ENCODE results near the gene STOML3.
"Not testable (repeated sequence)": the region's sequence is repeated elsewhere in the genome, so short reads cannot be mapped to it uniquely, and the experiment has no call there.

The STOML3 gene

DNA sequence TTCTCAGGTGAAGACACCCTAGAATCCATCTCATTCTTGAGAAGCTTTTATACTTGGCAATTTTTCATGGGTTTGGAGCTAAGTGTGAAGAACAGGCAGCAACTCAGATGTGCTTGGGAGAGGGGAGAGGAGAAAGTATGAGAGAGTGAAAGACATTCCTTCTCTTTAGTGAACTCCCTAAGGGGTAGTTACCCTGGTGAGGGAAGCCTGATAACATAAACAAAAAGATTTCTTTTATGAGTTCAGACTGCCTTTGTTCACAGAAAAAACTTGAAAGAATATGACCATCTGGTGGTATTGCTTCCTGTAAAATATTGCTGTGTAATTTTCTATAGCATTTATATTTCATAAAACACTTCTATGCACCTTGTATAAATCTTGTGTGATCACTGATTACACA is at the start of gene STOML3:
TSS of gene STOML3 (minus strand) at position 139 of the 400 bp plus-strand sequence. CDS start at position 29, 110 bp downstream.
- no peak for DNase-seq

DNA sequence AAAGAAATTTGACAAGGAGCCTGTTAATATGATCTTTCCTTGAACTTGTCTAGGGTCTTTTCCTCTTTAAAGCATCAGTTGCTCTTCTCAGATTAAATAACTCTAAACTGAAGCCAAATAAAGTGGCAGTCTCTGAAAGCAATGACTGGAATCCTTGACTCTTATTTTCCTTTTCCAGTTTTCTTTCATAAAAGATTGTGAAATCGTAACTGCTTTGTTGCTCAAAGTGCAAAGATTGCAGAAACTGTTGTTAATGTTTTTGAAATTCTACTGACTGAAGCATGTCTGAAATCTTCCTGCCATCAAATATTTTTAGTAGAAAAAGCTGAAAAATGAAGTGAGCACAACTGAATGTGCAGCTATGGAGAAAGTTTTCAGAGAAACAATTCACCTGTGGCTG is 49.6 kb upstream of the STOML3 start:
- DNase-seq: no peak

DNA sequence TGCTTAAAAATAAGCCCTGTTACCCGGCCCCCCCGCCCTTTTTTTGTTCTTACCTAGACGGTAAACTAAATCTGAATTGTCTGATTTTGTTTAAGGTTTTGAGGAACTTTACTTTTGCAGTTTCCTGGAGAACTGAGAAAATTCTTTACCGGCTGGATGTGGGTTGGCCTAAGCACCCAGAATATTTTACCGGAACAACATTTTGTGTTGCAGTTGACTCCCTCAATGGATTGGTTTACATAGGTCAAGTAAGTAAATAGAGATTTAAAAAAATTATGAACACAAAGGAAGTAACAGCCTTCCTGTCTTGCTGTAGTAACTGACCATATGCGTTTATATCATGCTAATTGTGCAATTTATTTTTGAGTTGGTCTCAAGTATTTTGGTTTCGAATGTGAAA is 48.4 kb upstream of the STOML3 start:
- no peak for DNase-seq

GRCh38 chr13:39038569-39039030 is 48.0 kb upstream of the STOML3 start:
- no peak for DNase-seq

- DNase-seq: peak; percentile 59
These were observed 47.4 kb upstream of the STOML3 start, which contains the start of the genes NHLRC3 and PROSER1 for GRCh38 chr13:39037880-39038568. TSS of gene NHLRC3 (plus strand) at chr13:39038456. CDS start at chr13:39038640, 184 bp downstream. TSS of gene PROSER1 (minus strand) at chr13:39038089. CDS start at chr13:39037242, 847 bp downstream.

- DNase-seq: no peak
These were observed 46.8 kb upstream of the STOML3 start for GRCh38 chr13:39037410-39037879.

- DNase-seq: no peak
These were observed 45.6 kb upstream of the STOML3 start for GRCh38 chr13:39036212-39036611.

- no peak for DNase-seq
These were observed 45.2 kb upstream of the STOML3 start for GRCh38 chr13:39035799-39036198.

DNA sequence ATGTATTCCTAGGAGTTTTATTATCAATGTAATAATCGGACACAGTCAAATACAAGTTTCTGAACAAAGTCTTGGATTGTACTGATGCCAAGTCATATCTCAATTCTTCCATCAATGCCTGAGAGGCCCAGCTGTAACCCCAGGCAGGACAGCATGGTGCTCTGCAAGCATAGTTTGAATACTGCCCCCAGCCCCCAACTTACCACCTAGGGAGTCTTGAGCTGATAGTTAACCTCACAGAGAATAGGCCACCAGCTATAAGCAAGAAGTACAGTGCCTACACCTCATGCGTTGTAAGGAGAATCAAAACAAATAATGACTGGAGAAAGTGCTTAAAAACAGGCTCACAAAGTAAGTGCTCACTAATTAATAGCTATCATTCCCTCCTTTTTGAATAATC is 44.6 kb upstream of the STOML3 start:
- DNase-seq: no peak

DNA sequence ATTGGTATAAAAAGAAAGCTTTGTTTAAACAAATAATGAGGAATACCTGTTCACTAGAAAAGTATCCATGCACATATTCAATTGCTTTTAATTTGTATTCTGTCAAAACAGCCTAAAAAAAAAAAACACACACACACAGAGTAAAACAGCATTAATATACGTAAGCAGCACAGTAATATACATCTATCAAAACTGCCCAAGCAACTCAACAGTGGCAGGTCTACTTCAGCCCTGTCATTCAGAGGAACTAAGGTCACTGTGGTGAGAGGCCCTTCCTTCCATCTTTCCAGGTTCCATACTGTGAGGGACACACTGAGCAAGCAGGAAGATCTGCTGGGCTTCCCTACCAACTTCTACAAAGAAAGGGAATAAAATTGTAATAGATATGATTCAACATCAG is 43.5 kb upstream of the STOML3 start:
- no peak for DNase-seq

GRCh38 chr13:39032150-39032549 is 41.5 kb upstream of the STOML3 start:
- no peak for DNase-seq

DNA sequence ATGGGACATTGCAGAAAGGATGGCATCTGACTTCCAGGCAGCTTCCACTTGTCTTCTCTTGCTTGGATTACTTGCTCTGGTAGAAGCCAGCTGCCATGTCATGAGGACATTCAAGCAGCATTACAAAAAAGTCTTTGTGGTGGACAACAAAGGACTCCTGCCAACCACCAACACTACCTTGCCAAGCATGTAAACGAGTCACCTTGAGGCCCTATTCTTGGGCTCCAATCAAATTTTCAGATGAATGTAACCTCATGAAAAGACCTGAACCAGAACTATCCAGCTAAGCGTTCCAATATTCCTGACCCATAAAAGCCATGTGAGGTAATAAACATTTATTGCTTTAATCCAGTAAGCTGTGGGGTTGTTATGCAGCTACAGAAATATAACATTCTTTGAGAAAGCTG is 34.8 kb upstream of the STOML3 start:
- DNase-seq: no peak

DNA sequence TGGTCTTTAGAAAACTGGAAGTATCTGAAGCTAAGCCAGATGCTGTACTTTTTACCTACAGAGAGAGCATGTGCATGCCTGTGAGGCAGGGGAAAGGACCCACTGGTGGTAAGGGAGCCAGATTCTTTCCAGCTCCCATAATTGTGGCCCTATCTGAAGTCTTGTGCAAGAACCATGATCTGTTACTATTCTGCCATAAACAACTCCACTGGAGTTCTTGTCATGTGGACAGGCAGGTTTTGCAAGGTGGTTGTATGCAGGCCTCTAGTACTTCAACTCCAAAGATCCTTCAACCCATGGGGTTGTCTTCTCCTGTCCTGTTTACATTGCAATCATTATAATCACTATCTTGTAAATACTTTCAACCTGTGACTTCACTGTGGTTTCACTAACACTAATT is 33.1 kb upstream of the STOML3 start:
- no peak for DNase-seq

DNA sequence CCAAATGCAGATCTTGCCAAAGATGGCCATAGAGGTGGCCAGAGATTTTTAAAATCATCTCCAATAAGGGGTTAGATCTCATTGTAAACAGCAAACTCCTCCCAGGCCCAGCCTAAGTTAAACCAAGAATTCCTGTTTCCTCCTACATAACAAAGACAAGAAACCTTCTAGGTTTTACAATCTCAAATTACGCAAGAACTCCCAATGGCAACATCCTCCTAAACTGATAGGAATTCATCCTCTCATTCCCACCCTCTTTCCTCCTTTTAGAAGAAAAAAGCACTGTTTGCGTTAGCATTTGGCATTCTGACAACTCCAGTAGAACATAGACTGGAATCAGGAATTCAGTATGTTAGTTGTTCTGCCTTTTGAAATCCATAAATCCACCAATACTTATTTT is 32.7 kb upstream of the STOML3 start:
- no peak for DNase-seq

DNA sequence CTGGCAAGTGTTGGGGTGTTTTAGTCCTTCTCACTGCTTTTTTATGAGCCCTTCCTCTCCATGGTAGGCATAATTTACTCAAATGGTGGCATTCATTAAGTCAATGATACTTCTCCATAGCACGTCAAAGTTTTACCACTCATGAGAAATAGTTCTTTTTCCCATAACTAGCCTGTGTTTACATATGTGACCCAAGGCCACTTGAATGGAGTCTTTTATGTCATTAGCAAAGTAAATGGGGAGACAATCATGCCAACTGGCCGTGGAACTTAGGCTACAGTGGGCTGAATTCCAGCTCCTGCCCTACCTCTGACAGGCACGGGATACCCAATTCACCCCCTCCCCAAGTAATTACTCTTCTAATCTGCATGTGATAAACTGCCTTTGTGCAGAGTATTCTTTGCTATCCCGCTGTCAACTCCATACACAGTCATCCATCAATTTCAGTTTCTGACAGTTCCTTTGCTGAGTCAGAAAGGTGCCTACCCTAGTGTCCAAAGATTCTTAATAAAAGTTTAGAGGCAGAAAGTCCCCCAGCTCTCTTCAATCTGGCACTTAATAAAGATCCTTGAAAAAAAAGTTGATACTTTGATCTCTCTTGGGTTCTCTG is 30.3 kb upstream of the STOML3 start:
- no peak for DNase-seq

DNA sequence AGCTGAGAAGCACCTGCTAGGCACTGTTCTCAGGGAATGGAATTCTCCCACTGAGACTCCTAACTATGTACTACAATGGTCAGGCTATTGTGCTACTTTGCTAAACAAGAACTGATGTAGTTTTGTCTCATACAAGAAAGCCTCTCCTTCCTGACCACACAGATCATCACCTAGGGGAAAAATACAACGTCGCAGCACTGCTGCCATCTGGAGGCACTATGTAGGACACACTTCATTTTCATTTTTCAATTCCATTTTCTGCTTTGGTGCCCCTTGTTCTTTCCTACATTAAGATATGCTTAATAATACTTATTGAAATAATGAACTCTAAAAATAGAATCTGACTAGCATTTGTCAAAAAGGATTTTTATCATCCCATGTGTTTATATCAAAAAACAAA is 26.2 kb upstream of the STOML3 start:
- no peak for DNase-seq

- DNase-seq: no peak
These were observed 25.5 kb upstream of the STOML3 start for GRCh38 chr13:39016087-39016486.

DNA sequence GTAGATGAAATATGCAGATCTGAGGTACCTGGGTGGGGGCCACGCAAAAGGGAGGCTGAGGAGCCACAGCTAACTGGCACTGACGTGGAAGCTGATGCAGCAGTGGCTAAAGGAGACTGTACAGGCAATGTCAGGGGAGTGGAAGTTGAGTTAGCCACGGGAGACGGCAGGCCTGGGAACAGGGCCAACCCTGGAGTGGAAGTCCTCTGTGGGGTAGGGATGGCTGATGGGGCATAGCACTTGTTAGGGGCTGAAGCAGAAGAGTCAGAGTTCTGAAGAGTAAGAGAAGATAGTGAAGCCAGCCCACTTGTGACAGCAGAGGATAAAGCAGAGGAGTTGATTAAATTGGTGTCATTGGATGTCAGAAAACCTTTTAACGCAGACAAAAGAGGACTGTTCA is 22.8 kb upstream of the STOML3 start:
- DNase-seq: no peak

GRCh38 chr13:39012608-39013007 is 22.0 kb upstream of the STOML3 start:
- DNase-seq: no peak

DNA sequence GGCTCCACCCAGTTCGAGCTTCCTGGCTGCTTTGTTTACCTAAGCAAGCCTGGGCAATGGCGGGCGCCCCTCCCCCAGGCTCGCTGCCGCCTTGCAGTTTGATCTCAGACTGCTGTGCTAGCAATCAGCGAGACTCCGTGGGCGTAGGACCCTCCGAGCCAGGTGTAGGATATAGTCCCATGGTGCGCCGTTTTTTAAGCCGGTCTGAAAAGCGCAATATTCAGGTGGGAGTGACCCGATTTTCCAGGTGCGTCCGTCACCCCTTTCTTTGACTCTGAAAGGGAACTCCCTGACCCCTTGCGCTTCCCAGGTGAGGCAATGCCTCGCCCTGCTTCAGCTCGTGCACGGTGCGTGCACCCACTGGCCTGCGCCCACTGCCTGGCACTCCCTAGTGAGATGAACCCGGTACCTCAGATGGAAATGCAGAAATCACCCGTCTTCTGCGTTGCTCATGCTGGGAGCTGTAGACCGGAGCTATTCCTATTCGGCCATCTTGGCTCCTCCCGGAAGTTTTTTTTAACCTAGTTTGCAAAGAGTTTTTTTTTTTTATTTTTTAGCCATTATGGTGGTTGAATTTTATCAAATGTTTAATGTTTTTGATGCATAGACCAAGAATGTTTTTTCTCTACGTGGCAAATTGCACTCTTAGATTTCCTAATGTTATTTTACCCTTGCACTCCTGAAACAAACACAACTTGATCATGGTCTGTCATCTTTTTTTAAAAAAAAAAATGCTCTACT is 15.9 kb upstream of the STOML3 start:
- not testable (repeated sequence) for DNase-seq

DNA sequence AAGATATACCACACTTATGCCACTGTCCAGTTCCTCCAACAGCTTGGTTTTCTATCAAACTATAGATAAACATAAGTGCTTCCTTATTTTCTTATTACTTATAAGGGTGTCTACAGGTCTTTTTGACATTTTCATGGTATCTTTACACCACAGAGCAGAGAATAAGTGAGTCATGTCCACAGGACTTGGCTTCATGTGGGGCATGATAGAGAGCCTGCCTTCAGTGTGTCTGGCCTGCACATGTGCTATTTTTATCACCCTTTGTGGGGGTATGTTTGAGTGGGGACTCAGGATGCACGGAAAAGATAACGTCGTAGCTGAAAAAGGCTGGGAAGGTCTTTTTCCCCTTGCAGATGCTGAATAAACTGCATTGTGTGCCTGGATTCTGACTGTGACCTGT is 8.1 kb upstream of the STOML3 start:
- no peak for DNase-seq

DNA sequence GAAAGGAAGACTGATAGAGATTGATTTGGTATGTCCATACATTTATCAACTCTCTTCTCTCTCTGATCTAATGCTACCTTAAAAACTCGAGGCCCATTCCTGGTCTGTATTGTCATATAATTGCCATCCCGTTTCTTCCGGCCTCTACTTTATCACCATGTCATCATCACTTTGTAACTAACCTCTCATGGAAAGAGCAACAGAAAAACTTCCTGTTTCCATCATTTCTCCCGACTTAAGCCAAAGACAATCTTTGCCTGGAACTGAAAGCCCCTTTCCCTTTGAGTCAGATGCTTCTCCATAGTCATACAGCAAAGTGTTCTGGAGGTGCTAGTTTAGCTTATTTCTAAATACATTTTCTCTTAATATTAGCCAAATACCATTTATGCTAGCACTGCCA is 2.8 kb upstream of the STOML3 start:
- DNase-seq: no peak

- DNase-seq: no peak
These were observed 9.5 kb downstream of the STOML3 start for GRCh38 chr13:38981096-38981495.

GRCh38 chr13:38980750-38981078 is 9.9 kb downstream of the STOML3 start:
- DNase-seq: no peak

Data from cortex of kidney (tissue), 1 donor.